SK-N-MC (cell line): ENCODE measurements around the gene PHACTR2.

ENCODE experiments used
- EZH2 ChIP-seq: fragments of 200-600 bp; sonication (generic); IDR thresholded peaks from one replicate; pipeline ENCODE4 v1.6.1; 2017; ENCODE audit warnings: antibody characterized with exemption
- POLR2AphosphoS5 ChIP-seq: IDR thresholded peaks from 2 replicates; pipeline ENCODE4 v1.6.1; 2012; ENCODE audit warnings: mild to moderate bottlenecking, low read depth, low read length, borderline replicate concordance

- no peak for TF ChIP-seq POLR2AphosphoS5
- no peak for TF ChIP-seq EZH2
Observed at GRCh38 chr6:143675946-143676345, 1.8 kb upstream of the PHACTR2 start.
